DND-41 (cell line): Measurements from ENCODE around the gene ANXA2.

Experiments
- CTCF ChIP-seq: IDR thresholded peaks from 2 replicates; pipeline ENCODE4 v1.5.1; 2012; ENCODE audit warnings: borderline replicate concordance, low read length, moderate library complexity, mild to moderate bottlenecking; ENCODE audit not compliant: poor library complexity, severe bottlenecking; ENCODE audit errors: extremely low read depth
- EZH2 ChIP-seq: IDR thresholded peaks from 3 replicates; pipeline ENCODE4 v1.6.1; 2012; ENCODE audit warnings: borderline replicate concordance, low read depth, mild to moderate bottlenecking, moderate library complexity, low read length, inconsistent platforms; ENCODE audit not compliant: severe bottlenecking

GRCh38 chr15:60352525-60352924 lies 45.3 kb downstream of the ANXA2 start:
- TF ChIP-seq CTCF: no peak
- TF ChIP-seq EZH2: no peak
